HG03460 (cell line): ENCODE data around the gene SNX10.

Source experiments
- ATAC-seq: cut with Tn5 transposase; IDR thresholded peaks from one replicate; pipeline ENCODE4 v1.9.1; 2021; ENCODE audit not compliant: unreplicated experiment

The SNX10 gene

GRCh38 chr7:26332698-26333097 lies 41.0 kb downstream of the SNX10 start:
- no peak for ATAC-seq

DNA sequence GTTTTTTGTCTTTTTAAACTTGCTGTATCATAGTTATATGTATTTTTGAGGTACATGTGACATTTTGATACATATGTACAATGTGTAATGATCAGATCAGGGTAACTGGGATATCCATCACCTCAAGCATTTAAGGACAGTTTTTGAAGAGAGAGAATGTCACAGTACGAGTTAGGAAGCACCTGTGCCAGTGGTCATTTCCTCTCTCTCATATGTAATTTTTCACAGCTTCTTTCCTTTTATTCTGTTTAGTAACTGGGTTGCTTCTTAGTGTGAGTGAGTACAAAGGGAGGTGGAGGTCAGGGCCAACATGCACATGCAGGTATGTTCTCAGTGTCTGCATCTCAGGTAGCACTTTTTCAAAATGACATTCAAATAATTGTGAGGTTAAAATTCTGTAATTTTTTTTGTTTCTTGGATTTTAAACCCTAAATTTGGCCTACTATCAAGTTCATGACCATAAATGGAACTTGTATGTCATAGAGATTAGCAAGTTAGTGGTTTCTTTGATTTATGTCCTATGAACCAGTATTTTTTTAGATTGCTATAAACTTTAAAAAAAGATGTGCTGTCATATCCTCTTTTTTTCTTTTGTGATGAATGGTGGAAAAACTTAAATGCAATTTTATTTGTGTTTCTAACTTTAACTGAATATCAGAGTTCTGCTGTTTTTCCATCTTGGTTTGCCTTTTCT lies 42.7 kb downstream of the SNX10 start:
- ATAC-seq, result no peak

GRCh38 chr7:26337232-26337865 lies 45.7 kb downstream of the SNX10 start:
- ATAC-seq, result no peak

DNA sequence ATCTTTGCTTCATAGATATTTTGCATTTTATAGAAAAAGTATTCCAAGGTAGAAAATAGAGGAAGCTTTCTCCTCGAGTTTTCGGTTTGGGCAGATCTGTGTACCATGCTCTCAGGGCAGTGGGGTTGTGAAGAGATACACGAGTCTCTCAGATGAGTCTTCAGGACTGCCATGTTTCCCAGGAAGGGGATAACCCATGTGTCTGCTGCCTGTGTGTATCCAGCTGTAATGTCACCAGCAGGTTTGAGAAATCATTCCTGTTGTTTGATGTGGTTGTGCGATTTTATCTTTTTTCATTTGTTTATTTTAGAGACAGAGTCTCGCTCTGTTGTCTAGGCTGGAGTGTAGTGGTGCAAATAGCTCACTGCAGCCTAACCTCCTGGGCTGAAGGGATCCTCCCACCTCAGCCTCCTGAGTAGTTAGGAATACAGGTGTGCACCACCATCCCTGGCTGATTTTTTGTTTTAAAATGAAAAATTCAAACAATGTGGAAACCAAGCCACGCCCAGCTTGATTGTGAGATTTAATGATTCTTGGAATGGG lies 48.9 kb downstream of the SNX10 start:
- no peak for ATAC-seq

DNA sequence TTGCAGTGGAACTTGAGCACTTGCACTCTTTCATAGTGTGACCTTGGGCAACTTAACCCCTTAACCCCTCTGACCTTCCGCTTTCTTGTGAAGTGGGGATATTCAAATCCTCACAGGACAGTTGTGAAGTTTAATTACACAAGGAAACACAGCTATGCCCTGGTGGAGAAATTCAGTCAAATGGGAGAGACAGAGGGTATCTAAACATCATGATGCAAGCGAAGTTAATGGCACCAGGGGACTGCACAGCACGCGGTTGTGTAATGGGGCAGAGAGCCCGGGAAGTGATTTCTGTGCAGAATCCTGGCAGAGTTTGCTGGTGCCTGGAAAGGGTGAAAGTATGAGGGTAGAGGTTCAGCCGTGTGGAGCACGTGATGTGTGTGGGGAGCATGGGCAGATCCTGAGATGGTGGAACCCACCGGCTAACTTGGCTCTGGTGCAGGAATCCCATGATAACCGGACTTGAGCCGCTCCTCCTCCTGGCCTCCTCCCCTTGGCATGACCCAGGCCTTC lies 51.7 kb downstream of the SNX10 start:
- no peak for ATAC-seq

- ATAC-seq, result no peak
Measured at GRCh38 chr7:26343837-26344236, 52.2 kb downstream of the SNX10 start.

DNA sequence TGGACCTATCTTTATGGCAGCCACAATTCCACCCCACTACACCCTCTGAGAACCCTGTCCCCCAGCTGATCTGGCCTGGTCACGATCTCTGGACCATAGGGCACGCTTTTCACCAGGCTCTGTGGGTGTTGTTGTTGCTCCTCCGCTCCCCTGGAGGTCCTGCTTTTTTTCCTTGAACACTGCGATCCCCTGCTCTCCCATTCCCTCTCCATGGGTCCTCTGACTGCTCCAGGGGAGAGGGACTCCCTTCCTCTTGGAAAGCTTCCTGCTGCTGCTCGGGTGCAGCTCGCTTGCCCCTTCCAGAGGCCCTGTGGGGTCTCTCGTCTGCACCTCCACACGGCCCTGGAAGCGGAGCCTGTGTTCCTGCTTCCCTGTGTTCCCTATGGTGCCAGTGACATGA lies 53.5 kb downstream of the SNX10 start:
- no peak for ATAC-seq

GRCh38 chr7:26345837-26346236 lies 54.2 kb downstream of the SNX10 start:
- no peak for ATAC-seq

DNA sequence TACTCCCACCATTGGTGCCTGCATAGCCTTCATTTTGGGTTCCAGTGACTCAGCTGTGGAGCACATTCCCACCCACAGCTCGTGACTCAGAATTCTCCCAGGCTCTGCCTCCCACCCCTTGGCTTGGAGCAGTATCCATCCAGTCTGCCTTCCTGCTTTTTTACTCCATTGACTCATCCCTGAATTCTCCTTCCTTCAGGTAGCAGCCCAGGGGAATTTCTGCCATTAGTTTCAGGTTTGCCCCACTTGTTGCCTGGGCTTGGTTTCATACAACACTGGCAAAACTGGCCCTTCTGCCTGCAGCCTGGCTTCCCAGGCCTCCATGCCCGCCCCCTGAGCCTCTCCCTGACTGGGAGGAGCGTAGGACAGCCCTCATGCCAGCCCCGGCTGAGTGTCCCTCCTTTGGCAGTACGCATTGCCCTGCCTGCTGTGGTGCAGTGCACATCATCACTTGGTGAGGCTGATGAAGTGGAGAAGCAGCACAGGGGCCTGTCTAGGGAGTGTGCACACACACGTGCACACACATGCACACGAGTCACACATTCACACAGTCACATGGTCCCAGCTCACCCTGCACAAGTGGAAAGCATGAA lies 55.0 kb downstream of the SNX10 start:
- ATAC-seq, result no peak

GRCh38 chr7:26348234-26348851 lies 56.7 kb downstream of the SNX10 start:
- ATAC-seq, result peak; percentile 80

DNA sequence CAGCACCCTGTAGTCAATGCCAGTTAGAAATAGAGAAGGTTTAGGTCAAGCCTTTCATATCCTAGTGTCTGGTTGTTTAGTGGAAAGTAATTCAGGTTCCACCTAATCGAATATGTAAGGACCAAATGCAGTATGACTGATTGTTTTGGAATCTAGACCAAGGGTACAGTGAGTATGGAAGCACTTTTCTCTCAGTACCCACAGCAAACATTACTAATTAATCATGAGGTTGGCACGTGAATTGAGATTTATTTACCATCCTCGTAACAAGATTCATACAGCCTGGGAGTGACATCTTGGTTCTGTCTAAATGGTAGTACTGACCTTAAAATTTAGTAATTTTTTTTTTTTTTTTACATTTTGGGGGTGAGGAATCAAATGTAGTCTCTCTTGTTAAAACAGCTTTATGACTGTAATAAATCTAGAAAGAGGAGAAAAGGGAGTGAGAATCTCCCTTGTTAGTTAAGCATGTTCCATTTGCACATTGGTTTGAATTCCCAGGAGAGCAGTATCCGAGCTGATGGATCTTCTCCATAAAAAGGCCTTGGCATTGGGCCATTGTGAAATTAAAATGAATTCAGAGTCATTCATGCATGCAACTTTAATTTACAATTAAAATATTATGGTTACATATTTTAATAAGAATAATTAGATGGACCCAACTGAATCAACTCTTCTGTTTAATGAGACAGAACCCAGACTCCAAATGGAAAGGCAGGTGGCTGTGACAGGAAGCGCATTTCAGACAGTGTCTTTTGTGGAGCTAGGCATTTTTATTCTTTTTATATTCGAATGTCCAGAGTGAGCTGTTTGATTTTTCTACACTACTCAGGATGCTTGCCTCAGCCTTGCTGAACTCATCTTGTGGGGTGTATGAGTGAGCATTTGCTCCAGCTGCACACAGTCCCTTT lies 57.6 kb downstream of the SNX10 start:
- no peak for ATAC-seq

- ATAC-seq, result no peak
Measured at GRCh38 chr7:26351171-26351570, 59.5 kb downstream of the SNX10 start.

GRCh38 chr7:26356229-26356628 lies 64.6 kb downstream of the SNX10 start:
- no peak for ATAC-seq

- no peak for ATAC-seq
Measured at GRCh38 chr7:26356929-26357798, 65.5 kb downstream of the SNX10 start.

- no peak for ATAC-seq
Measured at GRCh38 chr7:26357799-26358151, 66.1 kb downstream of the SNX10 start.

DNA sequence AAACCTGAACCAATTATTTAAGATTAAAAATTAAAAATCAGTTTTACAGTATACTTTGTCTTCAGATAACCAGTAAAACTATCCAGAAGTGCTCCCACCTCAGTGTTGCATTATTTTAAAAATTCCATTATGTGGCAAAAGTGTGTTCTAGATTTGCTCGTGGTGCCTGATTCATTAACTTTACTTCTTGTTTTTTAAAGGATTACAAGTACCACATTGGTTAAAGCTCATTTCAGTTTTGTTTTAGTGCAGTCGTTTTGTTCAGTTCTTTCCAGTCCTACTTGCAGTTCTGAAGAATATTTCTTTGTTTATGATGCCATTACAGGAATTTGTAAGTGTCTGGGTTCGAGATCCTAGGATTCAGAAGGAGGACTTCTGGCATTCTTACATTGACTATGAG lies 69.0 kb downstream of the SNX10 start:
- no peak for ATAC-seq

GRCh38 chr7:26361637-26362036 lies 70.0 kb downstream of the SNX10 start:
- no peak for ATAC-seq

DNA sequence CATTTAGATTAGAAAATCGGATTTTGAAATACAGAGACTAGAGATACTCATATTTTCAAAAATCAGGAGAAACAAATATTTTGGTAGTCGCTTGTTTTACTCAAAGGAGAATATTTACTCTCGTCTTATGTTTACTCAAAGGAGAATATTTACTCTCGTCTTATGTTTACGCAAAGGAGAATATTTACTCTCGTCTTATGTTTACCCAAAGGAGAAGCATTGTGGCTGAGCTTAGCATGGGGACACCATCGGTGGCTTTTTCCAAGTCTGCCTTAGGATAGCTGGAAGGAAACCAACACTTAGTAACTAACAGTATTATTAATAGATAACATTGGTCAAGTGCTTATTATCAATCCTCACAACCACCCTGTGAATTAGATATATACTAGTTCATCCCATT lies 71.8 kb downstream of the SNX10 start:
- ATAC-seq, result no peak

- peak; percentile 90 for ATAC-seq
Measured at GRCh38 chr7:26365077-26365900, 73.6 kb downstream of the SNX10 start.
